GM12892 (cell line): ENCODE data around the gene MEOX2.

Experiments
- POLR2A ChIP-seq: IDR thresholded peaks from 2 replicates; pipeline ENCODE4 v1.6.1; 2011; ENCODE audit warnings: low read depth, low read length, control low read depth
- POLR2AphosphoS5 ChIP-seq: IDR thresholded peaks from 2 replicates; pipeline ENCODE4 v1.6.1; 2011; ENCODE audit warnings: low read depth, low read length, control low read depth
- TAF1 ChIP-seq: IDR thresholded peaks from 2 replicates; pipeline ENCODE4 v1.6.1; 2011; ENCODE audit warnings: low read depth, mild to moderate bottlenecking, control low read depth, low read length, borderline replicate concordance

- TF ChIP-seq POLR2AphosphoS5: no peak
- no peak for TF ChIP-seq POLR2A
- TF ChIP-seq TAF1: no peak
These were observed 118.8 kb downstream of the MEOX2 start for GRCh38 chr7:15567652-15568051.
